HG03558 (cell line): Measurements from ENCODE around the gene DNAAF5.

ENCODE experiments used
- ATAC-seq: cut with Tn5 transposase; IDR thresholded peaks from one replicate; pipeline ENCODE4 v1.9.1; 2021; ENCODE audit warnings: moderate number of reproducible peaks; ENCODE audit not compliant: unreplicated experiment; ENCODE audit errors: extremely low read depth

Gene DNAAF5

DNA sequence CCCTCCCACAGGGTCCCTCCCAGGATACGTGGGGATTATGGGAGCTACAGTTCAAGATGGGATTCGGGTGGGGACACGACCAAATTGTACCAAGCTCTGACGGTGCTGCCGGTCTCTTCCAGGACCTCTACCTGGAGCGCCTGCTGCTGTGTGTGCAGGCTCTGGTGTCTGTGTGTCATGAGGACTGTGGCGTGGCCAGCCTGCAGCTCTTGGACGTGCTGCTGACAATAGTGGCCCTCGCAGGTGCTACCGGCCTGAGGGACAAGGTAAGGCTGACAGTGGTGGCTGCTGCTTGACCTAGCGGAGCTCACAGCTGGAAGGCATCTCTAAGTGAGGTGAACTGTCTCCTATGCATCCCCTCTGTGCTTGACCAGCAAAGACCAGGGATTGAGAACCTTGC lies 35.1 kb downstream of the DNAAF5 start:
- no peak for ATAC-seq

GRCh38 chr7:762885-763284 lies 36.4 kb downstream of the DNAAF5 start:
- ATAC-seq, result no peak

DNA sequence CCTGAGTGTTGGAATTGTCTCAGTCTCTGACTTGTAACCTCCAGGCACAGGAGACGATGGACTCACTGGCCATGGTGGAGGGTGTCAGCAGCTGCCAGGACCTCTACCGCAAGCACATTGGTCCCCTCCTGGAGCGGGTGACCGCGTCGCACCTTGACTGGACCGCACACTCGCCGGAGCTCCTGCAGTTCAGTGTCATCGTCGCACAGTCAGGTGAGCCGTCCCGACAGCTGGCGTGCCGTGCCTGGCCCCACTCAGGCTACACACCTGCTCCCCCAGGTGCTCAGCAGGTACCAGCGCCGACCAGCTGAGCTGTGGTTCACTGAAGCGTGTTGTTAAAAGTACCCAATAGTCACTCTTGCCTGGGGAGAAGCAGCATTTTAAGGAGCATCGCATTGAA lies 37.3 kb downstream of the DNAAF5 start:
- no peak for ATAC-seq

GRCh38 chr7:765383-765782 lies 38.9 kb downstream of the DNAAF5 start:
- no peak for ATAC-seq

GRCh38 chr7:767580-767940 lies 41.1 kb downstream of the DNAAF5 start:
- no peak for ATAC-seq

DNA sequence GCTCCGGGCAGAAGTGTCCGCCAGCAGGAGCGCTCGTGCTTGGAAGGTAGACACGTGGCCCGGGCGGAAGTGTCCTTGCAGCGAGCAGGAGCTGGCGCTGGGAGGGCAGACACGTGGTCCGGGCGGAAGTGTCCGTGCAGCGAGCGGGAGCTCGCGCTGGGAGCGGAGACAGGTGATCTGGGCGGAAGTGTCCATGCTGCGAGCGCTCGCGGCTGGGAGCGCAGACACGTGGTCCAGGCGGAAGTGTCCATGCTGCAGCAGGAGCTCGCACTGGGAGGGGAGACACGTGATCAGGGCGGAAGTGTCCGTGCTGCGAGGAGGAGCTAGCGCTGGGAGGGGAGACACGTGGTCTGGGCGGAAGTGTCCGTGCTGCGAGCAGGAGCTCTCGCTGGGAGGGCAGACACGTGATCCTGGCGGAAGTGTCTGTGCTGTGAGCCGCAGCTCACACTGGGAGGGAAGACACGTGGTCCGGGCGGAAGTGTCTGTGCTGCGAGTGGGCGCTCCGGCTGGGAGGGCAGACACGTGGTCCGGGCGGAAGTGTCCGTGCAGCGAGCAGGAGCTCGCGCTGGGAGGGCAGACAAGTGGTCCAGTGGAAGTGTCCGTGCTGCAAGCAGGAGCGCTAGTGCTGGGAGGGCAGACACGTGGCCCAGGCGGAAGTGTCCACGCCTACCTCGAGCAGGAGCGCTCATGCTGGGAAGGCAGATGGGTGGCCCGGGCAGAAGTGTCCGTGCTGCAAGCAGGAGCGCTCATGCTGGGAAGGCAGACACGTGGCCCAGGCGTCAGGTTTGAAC lies 41.6 kb downstream of the DNAAF5 start:
- no peak for ATAC-seq

- ATAC-seq, result no peak
These were observed 42.5 kb downstream of the DNAAF5 start for GRCh38 chr7:768881-769504.

DNA sequence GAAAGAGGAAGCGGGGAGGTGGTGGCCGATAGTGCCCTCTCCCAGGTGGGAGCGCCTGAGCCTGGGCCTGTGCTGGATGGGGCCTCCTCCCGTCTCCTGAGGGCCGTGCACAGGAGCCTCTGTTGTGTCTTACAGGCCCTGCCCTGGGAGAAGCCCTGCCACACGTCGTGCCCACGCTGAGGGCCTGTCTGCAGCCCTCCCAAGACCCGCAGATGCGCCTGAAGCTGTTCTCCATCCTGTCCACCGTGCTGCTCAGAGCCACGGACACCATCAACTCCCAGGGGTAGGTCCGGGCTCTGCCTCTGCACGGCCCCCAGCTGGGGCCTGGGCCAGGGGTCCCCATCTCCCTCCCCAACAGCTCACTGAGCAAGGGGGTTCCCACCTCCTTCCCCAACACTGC lies 43.8 kb downstream of the DNAAF5 start:
- no peak for ATAC-seq

GRCh38 chr7:770741-771166 lies 44.3 kb downstream of the DNAAF5 start:
- ATAC-seq, result no peak

GRCh38 chr7:771234-772004 lies 44.9 kb downstream of the DNAAF5 start:
- ATAC-seq, result no peak

- ATAC-seq, result no peak
These were observed 45.5 kb downstream of the DNAAF5 start for GRCh38 chr7:772005-772294.

DNA sequence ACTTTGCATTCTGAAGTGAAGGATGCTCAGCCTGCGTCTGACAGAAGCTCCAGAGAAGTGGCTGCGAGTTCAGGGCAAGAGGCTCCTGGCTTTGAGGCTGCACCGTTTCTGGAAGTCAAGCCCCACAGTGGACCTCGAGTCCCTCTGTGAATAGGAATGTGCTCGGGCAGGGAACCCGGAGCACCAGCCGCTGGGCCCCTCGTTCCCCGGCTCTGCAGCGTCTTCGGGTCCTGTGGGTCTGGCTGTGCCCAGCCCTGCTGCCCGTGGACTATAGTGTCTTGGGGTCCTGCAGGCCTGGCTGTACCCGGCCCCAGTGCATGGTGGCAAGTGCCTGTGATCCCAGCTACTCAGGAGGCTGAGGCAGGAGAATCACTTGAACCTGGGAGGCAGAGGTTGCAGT lies 45.9 kb downstream of the DNAAF5 start:
- ATAC-seq, result no peak

- ATAC-seq, result no peak
These were observed 46.5 kb downstream of the DNAAF5 start for GRCh38 chr7:772861-773621.

- ATAC-seq, result no peak
These were observed 47.1 kb downstream of the DNAAF5 start for GRCh38 chr7:773622-773915.

DNA sequence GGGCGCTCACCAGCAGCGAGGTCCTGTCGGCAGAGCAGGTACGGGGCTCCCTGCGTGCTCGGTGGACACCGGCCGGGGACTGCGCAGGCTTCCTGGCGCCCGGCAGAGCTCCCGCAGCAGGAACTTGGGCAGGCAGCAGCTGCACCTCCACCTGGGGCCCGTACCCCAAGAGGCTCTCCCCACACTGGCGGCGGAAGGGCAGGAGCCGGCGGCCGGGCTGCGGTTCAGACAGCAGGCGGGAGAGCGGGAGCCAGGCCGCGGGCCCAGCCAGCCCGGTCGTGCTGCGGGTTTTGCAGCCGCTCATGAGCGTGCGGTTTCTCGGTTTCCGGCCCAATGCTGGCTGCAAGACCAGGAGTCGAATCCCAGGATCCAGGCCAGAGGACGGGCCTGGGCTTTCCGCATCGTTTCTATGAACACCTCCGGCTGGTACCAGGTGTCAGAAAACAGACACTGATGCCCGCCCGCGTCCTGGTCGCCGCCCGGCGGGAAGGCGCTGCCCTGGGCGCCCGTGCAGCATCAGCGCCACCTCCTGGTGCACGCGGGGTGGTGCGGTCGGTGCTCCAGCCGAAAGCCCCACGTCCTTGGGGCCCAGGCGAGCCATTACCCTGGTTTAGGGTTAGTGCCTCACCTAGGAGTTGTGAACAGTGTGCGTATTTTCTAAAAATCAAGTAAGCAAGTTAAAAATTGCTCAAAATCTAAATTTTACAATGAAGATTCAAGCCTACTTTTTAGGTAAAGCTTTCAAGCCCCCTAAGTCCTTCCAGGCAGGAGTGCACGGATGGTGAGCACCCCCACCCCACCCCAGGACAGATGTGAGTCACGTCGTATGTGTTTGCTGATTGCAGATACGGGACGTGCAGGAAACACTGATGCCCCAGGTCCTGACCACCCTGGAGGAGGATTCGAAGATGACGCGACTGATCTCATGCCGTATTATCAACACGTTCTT lies 47.9 kb downstream of the DNAAF5 start:
- ATAC-seq, result no peak

DNA sequence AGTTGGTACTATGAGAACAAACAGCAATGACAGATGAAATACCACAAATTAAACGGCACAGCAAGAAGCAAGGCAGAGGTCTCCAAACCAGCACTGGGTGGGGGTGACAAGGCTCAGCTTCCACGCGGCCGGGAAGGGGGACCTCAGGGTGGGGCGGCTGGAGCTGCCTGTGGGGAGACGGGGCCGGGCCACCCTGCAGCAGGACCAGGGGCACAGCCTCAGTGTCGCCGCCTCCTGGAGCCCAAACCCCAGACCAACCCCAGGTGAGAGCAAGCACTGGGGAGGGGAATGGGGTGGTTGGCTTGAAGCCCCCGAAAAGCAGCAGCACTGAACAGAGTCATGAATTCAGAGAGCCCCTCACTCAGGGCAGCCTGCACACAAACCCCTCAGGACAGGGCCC lies 49.9 kb downstream of the DNAAF5 start:
- ATAC-seq, result no peak

- ATAC-seq, result no peak
These were observed 50.7 kb downstream of the DNAAF5 start for GRCh38 chr7:776992-777727.

- ATAC-seq, result no peak
These were observed 51.2 kb downstream of the DNAAF5 start for GRCh38 chr7:777728-778078.

- no peak for ATAC-seq
These were observed 51.9 kb downstream of the DNAAF5 start for GRCh38 chr7:778271-778967.
